HCT116 (cell line): ENCODE results near the gene SLIT1. TPM values are rescaled to one million over a fixed set of nuclear protein-coding genes. Genes with fewer than 3 reads are reported as not detected.

Source experiments
- ATAC-seq: fragments of 200-7000 bp; cut with Tn5 transposase; 2 replicates; pipeline ENCODE4 v1.9.1; 2020; ENCODE audit warnings: mild to moderate bottlenecking, moderate library complexity
- BruUV-seq: library from RNA; stranded (reverse); fragments of 400-500 nt; replicated peaks from 2 replicates; lab custom pipeline; 2021; lab: Mats Ljungman, UMichigan
- CTCF ChIA-PET: fragments of 300-600 bp; sonication (Branson Sonifier 250); formaldehyde crosslinking; loops from one replicate; lab custom pipeline; 2021; ENCODE audit warnings: antibody characterized with exemption; lab: Charles Lee
- POLR2A ChIA-PET: fragments of 300-600, 350-600 bp; sonication (Branson Sonifier 250); formaldehyde crosslinking; loops from one replicate; lab custom pipeline; 2021; ENCODE audit warnings: antibody characterized with exemption; lab: Charles Lee
- RAD21 ChIA-PET, 2 experiments: fragments of 300-600 bp; sonication (Branson Sonifier 250); formaldehyde crosslinking; loops; one replicate each; lab custom pipeline; 2023; ENCODE audit warnings: low total read pairs in 2 of 2; ENCODE audit not compliant: uncharacterized antibody in 2 of 2, unreplicated experiment in 2 of 2, low non-redundant PET in 1 of 2; lab: Charles Lee
- DNase-seq: peaks from one replicate; pipeline ENCODE4 v3.0.0-alpha.2; 2010; ENCODE audit warnings: low read depth, low spot score
- H2AFZ ChIP-seq: fragments of 200-600 bp; shearing (Covaris generic), sonication (generic); 2 replicates; pipeline ENCODE4 v1.6.1; 2017; ENCODE audit warnings: low read depth, mixed run types, mixed read lengths, antibody characterized with exemption, low read length; ENCODE audit not compliant: poor library complexity, severe bottlenecking
- H3K27ac ChIP-seq: 2 replicates; pipeline ENCODE4 v1.5.1; 2012; ENCODE audit warnings: low read depth, low read length
- H3K27me3 ChIP-seq: fragments of 200-600 bp; sonication (generic); 2 replicates; pipeline ENCODE4 v1.6.1; 2016; ENCODE audit warnings: mixed run types, low read length, mixed read lengths; ENCODE audit not compliant: insufficient read depth
- H3K36me3 ChIP-seq, 2 experiments: fragments of 200-500 bp in 1 of 2; fragments of 200-600 bp in 1 of 2; sonication (Bioruptor generic) in 1 of 2; sonication (generic) in 1 of 2; 2 replicates each; pipeline versions ENCODE4 v1.5.1 to v1.6.1; 2014 to 2016; ENCODE audit warnings: low read length in 2 of 2, inconsistent platforms in 1 of 2, mixed read lengths in 1 of 2, mixed run types in 1 of 2; ENCODE audit not compliant: insufficient read depth in 2 of 2, control insufficient read depth in 1 of 2
- H3K4me1 ChIP-seq, 2 experiments: fragments of 200-600 bp in 1 of 2; sonication (generic) in 1 of 2; 2 replicates each; pipeline versions ENCODE4 v1.5.1 to v1.6.1; 2012 to 2017; ENCODE audit warnings: low read length in 2 of 2, inconsistent platforms in 1 of 2, mild to moderate bottlenecking in 1 of 2, mixed read lengths in 1 of 2, mixed run types in 1 of 2, moderate library complexity in 1 of 2; ENCODE audit not compliant: insufficient read depth in 2 of 2, control insufficient read depth in 1 of 2
- H3K4me2 ChIP-seq: fragments of 200-600 bp; sonication (generic); 2 replicates; pipeline ENCODE4 v1.6.1; 2017; ENCODE audit warnings: mixed run types, low read length, mixed read lengths
- H3K4me3 ChIP-seq, 2 experiments: fragments of 200-600 bp in 1 of 2; sonication (generic) in 1 of 2; replicated peaks in 1 of 2; 2 replicates each; pipeline ENCODE4 v1.5.1; 2011 to 2016; ENCODE audit warnings: low read length in 2 of 2, control low read depth in 1 of 2, low read depth in 1 of 2, mild to moderate bottlenecking in 1 of 2, mixed read lengths in 1 of 2, mixed run types in 1 of 2
- H3K79me2 ChIP-seq: fragments of 200-600 bp; sonication (generic); 2 replicates; pipeline ENCODE4 v1.6.1; 2017; ENCODE audit warnings: mild to moderate bottlenecking, mixed run types, low read length, moderate library complexity, mixed read lengths; ENCODE audit not compliant: insufficient read depth
- H3K9ac ChIP-seq: fragments of 200-600 bp; sonication (generic); 2 replicates; pipeline ENCODE4 v1.6.1; 2016; ENCODE audit warnings: low read length, mixed read lengths
- H3K9me2 ChIP-seq: fragments of 200-600 bp; sonication (generic), shearing (Covaris generic); 2 replicates; pipeline ENCODE4 v1.6.1; 2017; ENCODE audit warnings: mixed run types, mild to moderate bottlenecking, moderate library complexity; ENCODE audit not compliant: insufficient read depth
- H3K9me3 ChIP-seq, 2 experiments: fragments of 200-500 bp in 1 of 2; fragments of 200-600 bp in 1 of 2; sonication (Bioruptor generic) in 1 of 2; sonication (generic) in 1 of 2; 2 replicates each; pipeline ENCODE4 v1.6.1; 2014 to 2017; ENCODE audit warnings: low read length in 2 of 2, mixed read lengths in 2 of 2, inconsistent platforms in 1 of 2, low read depth in 1 of 2, mild to moderate bottlenecking in 1 of 2, mixed run types in 1 of 2, moderate library complexity in 1 of 2; ENCODE audit not compliant: control insufficient read depth in 1 of 2, insufficient read depth in 1 of 2
- H4K20me1 ChIP-seq: fragments of 200-600 bp; sonication (generic), shearing (Covaris generic); 2 replicates; pipeline ENCODE4 v1.6.1; 2017; ENCODE audit warnings: mixed run types, mild to moderate bottlenecking, moderate library complexity; ENCODE audit not compliant: insufficient read depth
- EGR1 ChIP-seq: IDR thresholded peaks from 2 replicates; pipeline ENCODE4 v1.6.1; 2012; ENCODE audit warnings: low read depth
- EZH2phosphoT487 ChIP-seq: fragments of 200-600 bp; IDR thresholded peaks from 2 replicates; pipeline ENCODE4 v1.6.1; 2018; ENCODE audit warnings: antibody characterized with exemption, borderline replicate concordance
- SP1 ChIP-seq: IDR thresholded peaks from 2 replicates; pipeline ENCODE4 v1.6.1; 2012; ENCODE audit warnings: low read depth
- TCF7L2 ChIP-seq: IDR thresholded peaks from 2 replicates; pipeline ENCODE4 v1.7.0; 2011; ENCODE audit warnings: borderline replicate concordance, inconsistent platforms; ENCODE audit not compliant: insufficient read depth, insufficient read length; ENCODE audit errors: extremely low read depth
- intact Hi-C: fragments of 100-400 bp; cut with micrococcal nuclease; formaldehyde crosslinking; loops from 2 replicates; pipeline ENCODE4 v1.10.0; 2022
- total RNA-seq: library from RNA; stranded (reverse); gene quantifications from one replicate; pipeline ENCODE4 v1.2.1, GENCODE V29; 2021; ENCODE audit not compliant: unreplicated experiment
- TF ChIP-seq, protein P1 (sequence below), 3 experiments: fragments of 200-600 bp in 1 of 3; sonication (generic) in 1 of 3; IDR thresholded peaks in 2 of 3; conservative IDR thresholded peaks in 1 of 3; 2 replicates each; pipeline ENCODE4 v1.5.1; 2012 to 2017; ENCODE audit warnings: low read depth in 2 of 3, low read length in 2 of 3, antibody characterized with exemption in 1 of 3, borderline replicate concordance in 1 of 3, control low read depth in 1 of 3, mild to moderate bottlenecking in 1 of 3, mixed read lengths in 1 of 3, mixed run types in 1 of 3, moderate library complexity in 1 of 3; ENCODE audit not compliant: insufficient read depth in 1 of 3
- TF ChIP-seq, protein P2 (sequence below): IDR thresholded peaks from 2 replicates; pipeline ENCODE4 v1.6.1; 2012; ENCODE audit warnings: low read depth

Gene SLIT1
- total RNA-seq, 1 experiment from 2014 or later: 0.42 TPM

DNA sequence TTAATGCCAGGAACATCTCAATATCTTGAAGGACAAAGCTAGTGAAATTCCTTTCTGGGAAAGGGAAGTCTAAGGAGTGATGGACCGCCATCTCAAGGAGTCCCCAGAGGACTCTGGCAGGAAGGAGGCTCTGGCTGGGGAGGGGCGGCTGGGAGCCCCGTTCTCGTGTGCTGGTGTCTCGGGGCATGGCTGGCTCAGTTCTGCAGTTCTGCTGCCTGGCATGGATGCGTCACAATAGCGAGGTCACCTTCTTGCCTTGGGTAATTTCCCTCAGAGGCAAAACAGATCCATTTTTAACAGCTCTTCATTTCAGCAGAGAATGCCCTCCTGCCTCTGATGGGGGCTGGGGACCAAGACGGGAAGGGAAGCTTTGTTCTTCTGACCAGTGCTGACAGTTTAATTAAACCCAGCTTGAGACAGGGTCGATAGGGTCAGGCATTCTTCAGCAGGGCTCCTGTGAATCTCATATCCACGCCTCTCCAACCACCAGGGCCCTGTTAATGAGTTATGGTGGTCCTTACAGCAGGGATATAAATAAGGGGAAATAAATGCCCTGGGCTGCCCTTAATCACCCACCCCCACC is 35.7 kb downstream of the SLIT1 start:
- no peak overlapping the region for H2AFZ ChIP-seq
- H3K27me3 ChIP-seq: peaks cover 13% of the 10 kb centered on the region
- no peak overlapping the region for H3K27ac ChIP-seq
- no peaks in the 10 kb centered on the region for H3K79me2 ChIP-seq
- ATAC-seq (no peak), DNase-seq (no peak)
- CTCF ChIA-PET: no interaction called here
- no peaks in the 10 kb centered on the region for H3K36me3 ChIP-seq
- POLR2A ChIA-PET: no interaction called here
- H3K9me2 ChIP-seq: peaks cover 3% of the 10 kb centered on the region; the same call in 1 of the 2 replicates
- intact Hi-C loops: no loop called here
- TF ChIP-seq EZH2phosphoT487 (no peak), SP1 (no peak), TCF7L2 (no peak)
- TF ChIP-seq, protein P1, sequence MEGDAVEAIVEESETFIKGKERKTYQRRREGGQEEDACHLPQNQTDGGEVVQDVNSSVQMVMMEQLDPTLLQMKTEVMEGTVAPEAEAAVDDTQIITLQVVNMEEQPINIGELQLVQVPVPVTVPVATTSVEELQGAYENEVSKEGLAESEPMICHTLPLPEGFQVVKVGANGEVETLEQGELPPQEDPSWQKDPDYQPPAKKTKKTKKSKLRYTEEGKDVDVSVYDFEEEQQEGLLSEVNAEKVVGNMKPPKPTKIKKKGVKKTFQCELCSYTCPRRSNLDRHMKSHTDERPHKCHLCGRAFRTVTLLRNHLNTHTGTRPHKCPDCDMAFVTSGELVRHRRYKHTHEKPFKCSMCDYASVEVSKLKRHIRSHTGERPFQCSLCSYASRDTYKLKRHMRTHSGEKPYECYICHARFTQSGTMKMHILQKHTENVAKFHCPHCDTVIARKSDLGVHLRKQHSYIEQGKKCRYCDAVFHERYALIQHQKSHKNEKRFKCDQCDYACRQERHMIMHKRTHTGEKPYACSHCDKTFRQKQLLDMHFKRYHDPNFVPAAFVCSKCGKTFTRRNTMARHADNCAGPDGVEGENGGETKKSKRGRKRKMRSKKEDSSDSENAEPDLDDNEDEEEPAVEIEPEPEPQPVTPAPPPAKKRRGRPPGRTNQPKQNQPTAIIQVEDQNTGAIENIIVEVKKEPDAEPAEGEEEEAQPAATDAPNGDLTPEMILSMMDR (IDR thresholded peaks at IDR 0.05 in 2 of 3, conservative IDR thresholded peaks at IDR 0.05 in 1 of 3; ENCODE audit: borderline replicate concordance in 1 of 3, insufficient read depth in 1 of 3, low read depth in 2 of 3, low read length in 2 of 3): no peak
- no TSS peak for BruUV-seq
- no peak overlapping the region for H3K4me3 ChIP-seq
- no peak overlapping the region for H3K4me2 ChIP-seq
- no peaks in the 10 kb centered on the region for H3K9me3 ChIP-seq
- H3K4me1 ChIP-seq: no peaks in the 10 kb centered on the region
- H4K20me1 ChIP-seq: no peaks in the 10 kb centered on the region
- no peak overlapping the region for H3K9ac ChIP-seq
- RAD21 ChIA-PET: no interaction called here

GRCh38 chr10:97149079-97149531 is 36.7 kb downstream of the SLIT1 start:
- no peak overlapping the region for H3K4me2 ChIP-seq
- POLR2A ChIA-PET: no interaction called here
- H3K4me3 ChIP-seq: no peak overlapping the region
- RAD21 ChIA-PET: no interaction called here
- no peak overlapping the region for H2AFZ ChIP-seq
- BruUV-seq: no TSS peak
- no peak for DNase-seq
- CTCF ChIA-PET: no interaction called here
- TF ChIP-seq EGR1: no peak
- TF ChIP-seq, protein P2, sequence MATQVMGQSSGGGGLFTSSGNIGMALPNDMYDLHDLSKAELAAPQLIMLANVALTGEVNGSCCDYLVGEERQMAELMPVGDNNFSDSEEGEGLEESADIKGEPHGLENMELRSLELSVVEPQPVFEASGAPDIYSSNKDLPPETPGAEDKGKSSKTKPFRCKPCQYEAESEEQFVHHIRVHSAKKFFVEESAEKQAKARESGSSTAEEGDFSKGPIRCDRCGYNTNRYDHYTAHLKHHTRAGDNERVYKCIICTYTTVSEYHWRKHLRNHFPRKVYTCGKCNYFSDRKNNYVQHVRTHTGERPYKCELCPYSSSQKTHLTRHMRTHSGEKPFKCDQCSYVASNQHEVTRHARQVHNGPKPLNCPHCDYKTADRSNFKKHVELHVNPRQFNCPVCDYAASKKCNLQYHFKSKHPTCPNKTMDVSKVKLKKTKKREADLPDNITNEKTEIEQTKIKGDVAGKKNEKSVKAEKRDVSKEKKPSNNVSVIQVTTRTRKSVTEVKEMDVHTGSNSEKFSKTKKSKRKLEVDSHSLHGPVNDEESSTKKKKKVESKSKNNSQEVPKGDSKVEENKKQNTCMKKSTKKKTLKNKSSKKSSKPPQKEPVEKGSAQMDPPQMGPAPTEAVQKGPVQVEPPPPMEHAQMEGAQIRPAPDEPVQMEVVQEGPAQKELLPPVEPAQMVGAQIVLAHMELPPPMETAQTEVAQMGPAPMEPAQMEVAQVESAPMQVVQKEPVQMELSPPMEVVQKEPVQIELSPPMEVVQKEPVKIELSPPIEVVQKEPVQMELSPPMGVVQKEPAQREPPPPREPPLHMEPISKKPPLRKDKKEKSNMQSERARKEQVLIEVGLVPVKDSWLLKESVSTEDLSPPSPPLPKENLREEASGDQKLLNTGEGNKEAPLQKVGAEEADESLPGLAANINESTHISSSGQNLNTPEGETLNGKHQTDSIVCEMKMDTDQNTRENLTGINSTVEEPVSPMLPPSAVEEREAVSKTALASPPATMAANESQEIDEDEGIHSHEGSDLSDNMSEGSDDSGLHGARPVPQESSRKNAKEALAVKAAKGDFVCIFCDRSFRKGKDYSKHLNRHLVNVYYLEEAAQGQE: no peak
- TF ChIP-seq, all 23 proteins: peak for 0
- Histone ChIP-seq H4K20me1 (no peaks in the 10 kb centered on the region), H3K79me2 (no peaks in the 10 kb centered on the region), H3K9me3 (no peaks in the 10 kb centered on the region), H3K4me1 (no peaks in the 10 kb centered on the region), H3K9ac (no peak overlapping the region), H3K27me3 (peaks cover 13% of the 10 kb centered on the region), H3K9me2 (peaks cover 3% of the 10 kb centered on the region; the same call in 1 of the 2 replicates), H3K27ac (no peak overlapping the region), H3K36me3 (no peaks in the 10 kb centered on the region)
- no peak for ATAC-seq
- intact Hi-C loops: no loop called here
